Heart left ventricle (tissue), 16 donors: ENCODE data around the gene KCNQ4. TPM values are rescaled to one million over a fixed set of nuclear protein-coding genes. Genes with fewer than 3 reads are reported as not detected.

ENCODE experiments used
- ATAC-seq, 4 donors: fragments of 200-7000 bp; cut with Tn5 transposase; one replicate each; pipeline ENCODE4 v1.9.1; 2020 to 2022; ENCODE audit warnings: moderate library complexity in 4 of 4, mild to moderate bottlenecking in 3 of 4, moderate number of reproducible peaks in 1 of 4
- DNase-seq, 5 donors: peaks; one replicate each; pipeline ENCODE4 v3.0.0-alpha.2; 2020
- H3K27ac ChIP-seq, 12 donors: fragments of 200-600 bp; sonication (generic) in 4 of 12; one replicate each; pipeline versions ENCODE4 v1.5.0 to v1.8.0; 2016 to 2022; ENCODE audit warnings: mild to moderate bottlenecking in 2 of 12
- H3K27me3 ChIP-seq, 9 donors: fragments of 200-600 bp; sonication (generic) in 2 of 9; one replicate each; pipeline versions ENCODE4 v1.5.1 to v1.8.0; 2016 to 2022; ENCODE audit warnings: mild to moderate bottlenecking in 3 of 9
- H3K36me3 ChIP-seq, 9 donors: fragments of 200-600 bp; sonication (generic) in 2 of 9; one replicate each; pipeline versions ENCODE4 v1.5.0 to v1.8.0; 2018 to 2022; ENCODE audit warnings: mild to moderate bottlenecking in 2 of 9
- H3K4me1 ChIP-seq, 12 donors: fragments of 200-600 bp; sonication (generic) in 4 of 12; one replicate each; pipeline versions ENCODE4 v1.5.0 to v1.8.0; 2016 to 2022; ENCODE audit warnings: mild to moderate bottlenecking in 3 of 12
- H3K4me3 ChIP-seq, 12 donors: fragments of 200-600 bp; sonication (generic) in 4 of 12; one replicate each; pipeline versions ENCODE4 v1.5.0 to v1.8.0; 2017 to 2022; ENCODE audit warnings: mild to moderate bottlenecking in 9 of 12, moderate library complexity in 4 of 12
- H3K9me3 ChIP-seq, 12 donors: fragments of 200-600 bp; sonication (generic) in 4 of 12; one replicate each; pipeline versions ENCODE4 v1.5.0 to v1.8.0; 2016 to 2022; ENCODE audit warnings: mild to moderate bottlenecking in 1 of 12
- POLR2A ChIP-seq, 2 donors: fragments of 450-650 bp; IDR thresholded peaks; one replicate each; pipeline ENCODE4 v1.6.1; 2017; ENCODE audit warnings: antibody characterized with exemption in 2 of 2, mild to moderate bottlenecking in 2 of 2, moderate library complexity in 2 of 2
- WGBS, 4 donors: extraction: QIAGEN DNeasy Blood & Tissue Kit in 2 of 4; methylation state at CpG; one replicate each; pipeline versions ENCODE4 v1.1.5 to v1.1.7; 2013 to 2018; 5-methylcytosine and 5-hydroxymethylcytosine counted together
- intact Hi-C, 10 donors: fragments of 100-400 bp; cut with DNase I; formaldehyde crosslinking; loops; one replicate each; pipeline versions ENCODE4 v1.11.1 to v1.14.2; 2022
- polyA plus RNA-seq, 2 donors: library from polyadenylated mRNA; stranded (reverse); fragments of 200-250 nt; gene quantifications; one replicate each; pipeline ENCODE4 v1.2.3, GENCODE V29; 2013
- total RNA-seq, 9 donors: library from RNA; depleted of rRNA in 2 of 9; stranded (reverse); fragments of >200 nt in 2 of 9; fragmentation: NEBNext Ultra II Directional in 3 of 9; extraction: Animal tissue kit (Norgen Biotek cat#: 25700) in 3 of 9; gene quantifications; one replicate each; pipeline versions ENCODE4 v1.1.0 to v1.2.4, GENCODE V29; 2016 to 2023
- TF ChIP-seq, protein P1 (sequence below), 12 donors: fragments of 200-600 bp; sonication (generic) in 4 of 12; IDR thresholded peaks; one replicate each; pipeline versions ENCODE4 v1.5.0 to v1.8.0; 2018 to 2022; ENCODE audit warnings: antibody characterized with exemption in 12 of 12, mild to moderate bottlenecking in 5 of 12
- donor health status: ischemic (EF 13 %, LVEDD 7.1; RV severe dilation, severe dysfunction).
- donor health status: healthy with polysubstance abuse.
- donor health status: DM: no; HTN: yes; CAD: no.
- donor health status: DM: no; HTN: no; CAD: no.
- donor health status: ischemic (EF 25% LVEDD 6.9; RV normal size, moderate dysfunction).
- donor health status: ischemic (EF 25% LVEDD 5.7; RV mildly dilated, moderate dysfunction).
- donor health status: healthy.
- donor health status: DM: yes; HTN: yes; CAD: no.
- donor health status: ischemic (EF 35%, LVEDD 5.7; RV mildly dilated, moderate dysfunction).
- donor health status: nonischemic (EF 11% LVEDD 7.7; RV severe dilation, severe dysfunction).
- donor health status: DM: yes; HTN: yes; CAD: no.
- donor health status: PGD.
- donor health status: ischemic (EF 29% LVEDD 5.4; RV normal size, mild dysfunction).
- donor health status: nonischemic (EF 23%, LVEDD 6.1; RV moderate dilation, normal function).

The KCNQ4 gene
- total and polyA plus RNA-seq, 11 donors, result 1.3 to 4.4 (median 1.9) TPM

DNA sequence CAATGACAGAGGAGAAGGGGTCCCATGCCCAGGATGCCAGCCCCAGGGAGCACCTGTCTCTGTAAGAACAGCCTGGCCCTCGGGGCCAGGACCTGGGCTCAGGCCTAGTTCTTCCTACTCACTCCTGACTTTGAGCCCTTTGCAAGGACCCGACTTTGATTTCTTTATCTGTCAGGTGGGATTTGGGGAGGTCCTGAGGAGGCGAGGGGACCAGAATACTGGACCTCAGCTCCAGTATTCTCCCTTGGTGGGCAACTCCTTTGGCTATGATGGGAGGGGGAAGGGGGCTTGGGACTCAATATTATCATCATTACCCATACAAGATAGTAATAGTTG is 18.1 kb downstream of the KCNQ4 start:
- Histone ChIP-seq H3K4me3 (peak overlapping the region in 11 of 12 donors; percentile 9 to 59 (median 44)), H3K4me1 (peaks cover 6 to 52% (median 33%) of the 10 kb centered on the region in 12 donors), H3K27ac (peak overlapping the region in 11 of 12 donors; percentile 27 to 94 (median 72)), H3K9me3 (no peaks in the 10 kb centered on the region), H3K27me3 (no peaks in the 10 kb centered on the region), H3K36me3 (no peaks in the 10 kb centered on the region)
- TF ChIP-seq, protein P1, sequence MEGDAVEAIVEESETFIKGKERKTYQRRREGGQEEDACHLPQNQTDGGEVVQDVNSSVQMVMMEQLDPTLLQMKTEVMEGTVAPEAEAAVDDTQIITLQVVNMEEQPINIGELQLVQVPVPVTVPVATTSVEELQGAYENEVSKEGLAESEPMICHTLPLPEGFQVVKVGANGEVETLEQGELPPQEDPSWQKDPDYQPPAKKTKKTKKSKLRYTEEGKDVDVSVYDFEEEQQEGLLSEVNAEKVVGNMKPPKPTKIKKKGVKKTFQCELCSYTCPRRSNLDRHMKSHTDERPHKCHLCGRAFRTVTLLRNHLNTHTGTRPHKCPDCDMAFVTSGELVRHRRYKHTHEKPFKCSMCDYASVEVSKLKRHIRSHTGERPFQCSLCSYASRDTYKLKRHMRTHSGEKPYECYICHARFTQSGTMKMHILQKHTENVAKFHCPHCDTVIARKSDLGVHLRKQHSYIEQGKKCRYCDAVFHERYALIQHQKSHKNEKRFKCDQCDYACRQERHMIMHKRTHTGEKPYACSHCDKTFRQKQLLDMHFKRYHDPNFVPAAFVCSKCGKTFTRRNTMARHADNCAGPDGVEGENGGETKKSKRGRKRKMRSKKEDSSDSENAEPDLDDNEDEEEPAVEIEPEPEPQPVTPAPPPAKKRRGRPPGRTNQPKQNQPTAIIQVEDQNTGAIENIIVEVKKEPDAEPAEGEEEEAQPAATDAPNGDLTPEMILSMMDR (IDR thresholded peaks at IDR 0.05), result no peak
- no peak for TF ChIP-seq POLR2A (IDR thresholded peaks at IDR 0.05)
- no peak for DNase-seq
- no peak for ATAC-seq
- 71 to 83% (median 77%) methylated on average over 3 of the region's 3 CpGs for WGBS, 4 donors
- intact Hi-C loops, result loop anchor here in 1 of 10 donors (5.0 kb wide), 1 partner anchor 89 kb away; no protein-coding TSS in a partner anchor

DNA sequence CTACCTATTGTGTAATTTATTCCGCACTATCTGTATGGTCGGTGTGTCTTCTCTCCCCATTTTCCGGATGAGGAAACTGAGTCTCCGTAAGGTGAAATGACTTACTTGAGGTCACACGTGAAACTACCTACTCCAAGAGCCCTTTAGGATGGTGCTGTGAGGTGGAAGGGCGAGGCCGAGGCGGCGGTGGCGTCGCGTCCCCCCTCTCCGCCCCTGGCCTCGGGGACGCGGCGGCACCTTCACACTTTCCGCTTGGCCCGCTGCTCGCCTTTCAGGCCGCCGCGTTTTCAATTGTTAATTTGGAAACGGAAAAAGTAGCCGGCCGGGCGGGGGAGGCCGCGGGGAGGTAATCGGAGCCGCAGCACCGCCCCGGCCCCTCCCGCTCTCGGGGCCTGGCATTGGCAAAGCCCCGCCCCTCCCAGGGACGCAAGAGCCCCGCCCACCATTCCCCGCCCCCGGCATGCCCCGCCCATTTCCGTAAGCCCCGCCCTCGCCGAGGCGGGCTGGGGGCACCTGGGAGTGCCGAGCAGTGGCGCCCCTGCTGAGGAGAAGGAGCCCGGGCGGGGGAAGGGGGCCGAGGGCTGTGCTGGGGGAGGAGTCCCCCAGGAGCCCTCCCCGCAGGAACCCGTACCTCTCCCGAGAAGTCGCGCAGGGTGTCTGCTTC is 18.6 kb downstream of the KCNQ4 start:
- Histone ChIP-seq H3K4me1 (peaks cover 6 to 53% (median 37%) of the 10 kb centered on the region in 12 donors), H3K27me3 (no peaks in the 10 kb centered on the region), H3K27ac (peak overlapping the region in 11 of 12 donors; percentile 27 to 94 (median 72)), H3K9me3 (no peaks in the 10 kb centered on the region), H3K4me3 (peak overlapping the region in 11 of 12 donors; percentile 9 to 59 (median 44)), H3K36me3 (no peaks in the 10 kb centered on the region)
- DNase-seq, result peak; percentile 88 to 92 (median 90)
- intact Hi-C loops, result loop anchor here in 1 of 10 donors (5.0 kb wide), 1 partner anchor 90 kb away; no protein-coding TSS in a partner anchor
- no peak for TF ChIP-seq POLR2A (IDR thresholded peaks at IDR 0.05)
- TF ChIP-seq, protein P1 (IDR thresholded peaks at IDR 0.05), result peak in 1 of 12 donors; percentile 5
- 6 to 17% (median 8%) methylated on average over 15 to 56 of the region's 56 CpGs for WGBS, 4 donors
- ATAC-seq, result peak; percentile 59 to 91 (median 88)

DNA sequence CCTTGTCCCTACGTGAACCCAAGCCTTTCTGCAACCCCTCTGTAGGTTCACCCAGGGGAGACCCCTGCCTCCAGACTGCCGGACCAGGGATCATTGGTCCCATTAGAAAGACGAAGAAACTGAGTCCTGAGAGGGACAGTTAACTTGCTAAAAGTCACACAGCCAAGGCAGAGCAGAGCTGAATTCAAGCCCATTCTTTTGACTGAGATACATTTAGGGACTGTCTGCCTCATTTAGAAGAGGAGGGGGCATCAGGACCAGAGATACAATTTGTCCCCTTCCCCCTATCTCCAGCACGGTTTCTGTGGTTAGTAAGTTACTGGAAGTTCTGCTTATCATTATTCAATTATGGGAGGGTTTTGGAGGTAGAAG is 19.1 kb downstream of the KCNQ4 start:
- Histone ChIP-seq H3K27me3 (no peaks in the 10 kb centered on the region), H3K27ac (peak overlapping the region in 11 of 12 donors; percentile 27 to 94 (median 72)), H3K36me3 (no peaks in the 10 kb centered on the region), H3K4me3 (peak overlapping the region in 9 of 12 donors; percentile 41 to 59 (median 45)), H3K9me3 (no peaks in the 10 kb centered on the region), H3K4me1 (peaks cover 6 to 53% (median 40%) of the 10 kb centered on the region in 12 donors)
- 41 to 53% (median 49%) methylated on average over 4 of the region's 4 CpGs for WGBS, 4 donors
- TF ChIP-seq POLR2A (IDR thresholded peaks at IDR 0.05), result no peak
- TF ChIP-seq, protein P1 (IDR thresholded peaks at IDR 0.05), result no peak
- DNase-seq (no peak), ATAC-seq (no peak)
- intact Hi-C loops, result loop anchor here in 1 of 10 donors (5.0 kb wide), 1 partner anchor 90 kb away; no protein-coding TSS in a partner anchor

- ATAC-seq (no peak), DNase-seq (no peak)
- peak overlapping the region in 5 of 12 donors; percentile 70 to 94 (median 75) for H3K27ac ChIP-seq
- H3K27me3 ChIP-seq, result no peaks in the 10 kb centered on the region
- peaks cover 6 to 60% (median 46%) of the 10 kb centered on the region in 12 donors for H3K4me1 ChIP-seq
- H3K9me3 ChIP-seq, result no peaks in the 10 kb centered on the region
- no peak overlapping the region for H3K4me3 ChIP-seq
- no peaks in the 10 kb centered on the region for H3K36me3 ChIP-seq
- WGBS, 4 donors, result 89 to 95% (median 95%) methylated on average over 3 of the region's 3 CpGs
- intact Hi-C loops, result loop anchor here in 1 of 10 donors (5.0 kb wide), 1 partner anchor 91 kb away; no protein-coding TSS in a partner anchor
- TF ChIP-seq POLR2A (IDR thresholded peaks at IDR 0.05), result no peak
- TF ChIP-seq, protein P1 (IDR thresholded peaks at IDR 0.05), result no peak
Observed at GRCh38 chr1:40803447-40803846, 19.9 kb downstream of the KCNQ4 start.
